Measurements from ENCODE around the gene ADGRL3. TPM values are rescaled to one million over a fixed set of nuclear protein-coding genes. Genes with fewer than 3 reads are reported as not detected.

ADGRL3 gene
- total and polyA plus RNA-seq, 4 donors, result 0.07 to 1.7 (median 0.82) TPM

GRCh38 chr4:61243962-61244361 is 43.8 kb downstream of the ADGRL3 start:
- 56% methylated on average over 2 of the region's 2 CpGs for WGBS
- no peaks in the 10 kb centered on the region for H3K4me1 ChIP-seq (ENCODE audit: control insufficient read depth in 4 of 4, insufficient read depth in 4 of 4, low read length in 3 of 4)
- no peaks in the 10 kb centered on the region for H3K36me3 ChIP-seq (ENCODE audit: control insufficient read depth in 4 of 4, insufficient read depth in 3 of 4, low read depth in 1 of 4, low read length in 3 of 4)
- H3K27ac ChIP-seq (ENCODE audit: low read depth in 1 of 2, low read length in 2 of 2), result no peak overlapping the region
- no peaks in the 10 kb centered on the region for H3K9me3 ChIP-seq (ENCODE audit: control insufficient read depth in 4 of 4, low read length in 3 of 4)
- no peak overlapping the region for H3K9ac ChIP-seq (ENCODE audit: low read depth in 1 of 2, low read length in 2 of 2)
- H3K27me3 ChIP-seq (ENCODE audit: control insufficient read depth in 4 of 4, insufficient read depth in 4 of 4, low read length in 3 of 4), result no peaks in the 10 kb centered on the region
- no peak overlapping the region for H3K4me3 ChIP-seq (ENCODE audit: low read depth in 1 of 3, low read length in 3 of 3)
- TF ChIP-seq RAD21 (IDR thresholded peaks at IDR 0.05) (no peak), RXRA (IDR thresholded peaks at IDR 0.05) (no peak), TAF1 (conservative IDR thresholded peaks at IDR 0.05) (no peak), FOXA2 (IDR thresholded peaks at IDR 0.05) (no peak), REST (IDR thresholded peaks at IDR 0.05) (no peak)
- DNase-seq (ENCODE audit: low spot score), result no peak

- Histone ChIP-seq H3K9ac (ENCODE audit: low read depth in 1 of 2, low read length in 2 of 2) (no peak overlapping the region), H3K9me3 (ENCODE audit: control insufficient read depth in 4 of 4, low read length in 3 of 4) (no peaks in the 10 kb centered on the region), H3K27ac (ENCODE audit: low read depth in 1 of 2, low read length in 2 of 2) (no peak overlapping the region), H3K36me3 (ENCODE audit: control insufficient read depth in 4 of 4, insufficient read depth in 3 of 4, low read depth in 1 of 4, low read length in 3 of 4) (no peaks in the 10 kb centered on the region), H3K4me1 (ENCODE audit: control insufficient read depth in 4 of 4, insufficient read depth in 4 of 4, low read length in 3 of 4) (no peaks in the 10 kb centered on the region), H3K27me3 (ENCODE audit: control insufficient read depth in 4 of 4, insufficient read depth in 4 of 4, low read length in 3 of 4) (no peaks in the 10 kb centered on the region), H3K4me3 (ENCODE audit: low read depth in 1 of 3, low read length in 3 of 3) (no peak overlapping the region)
- no peak for TF ChIP-seq ATF3 (IDR thresholded peaks at IDR 0.05)
- TF ChIP-seq RAD21 (IDR thresholded peaks at IDR 0.05), result no peak
- no peak for TF ChIP-seq HNF4G (IDR thresholded peaks at IDR 0.05)
- no peak for TF ChIP-seq CTCF (IDR thresholded peaks at IDR 0.05; ENCODE audit: low read depth, low read length, missing input control)
- no peak for TF ChIP-seq YY1 (IDR thresholded peaks at IDR 0.05)
- TF ChIP-seq SP1 (IDR thresholded peaks at IDR 0.05), result no peak
- no peak for TF ChIP-seq GABPA (IDR thresholded peaks at IDR 0.05 in 1 of 2, conservative IDR thresholded peaks at IDR 0.05 in 1 of 2)
- TF ChIP-seq TAF1 (conservative IDR thresholded peaks at IDR 0.05), result no peak
- no peak for TF ChIP-seq ZBTB33 (IDR thresholded peaks at IDR 0.05)
- TF ChIP-seq JUND (IDR thresholded peaks at IDR 0.05), result no peak
- TF ChIP-seq NR2F2 (IDR thresholded peaks at IDR 0.05), result no peak
- TF ChIP-seq HNF4A (conservative IDR thresholded peaks at IDR 0.05), result no peak
- TF ChIP-seq FOXA2 (IDR thresholded peaks at IDR 0.05), result no peak
- TF ChIP-seq REST (IDR thresholded peaks at IDR 0.05), result no peak
- DNase-seq (ENCODE audit: low spot score), result no peak
- WGBS, result 64% methylated on average over 4 of the region's 4 CpGs
Observed at GRCh38 chr4:61245069-61245714, 45.1 kb downstream of the ADGRL3 start.

Measured in liver (tissue), 9 donors.